Caco-2 (cell line): ENCODE data around the gene EFCAB12. TPM values are rescaled to one million over a fixed set of nuclear protein-coding genes. Genes with fewer than 3 reads are reported as not detected.

ENCODE experiments used
- BruUV-seq: library from RNA; stranded (reverse); fragments of 400-500 nt; replicated peaks from 2 replicates; lab custom pipeline; 2021; lab: Mats Ljungman, UMichigan
- CTCF ChIA-PET: fragments of 300-600 bp; sonication (Branson Sonifier 250); formaldehyde crosslinking; loops from one replicate; lab custom pipeline; 2022; ENCODE audit warnings: antibody characterized with exemption; lab: Charles Lee
- POLR2A ChIA-PET: fragments of 300-600 bp; sonication (Branson Sonifier 250); formaldehyde crosslinking; loops from one replicate; lab custom pipeline; 2022; ENCODE audit warnings: antibody characterized with exemption; lab: Charles Lee
- DNase-seq, 2 experiments: peaks; one replicate each; pipeline versions ENCODE4 v3.0.0 to v3.0.0-alpha.2; 2020 to 2022
- H3K27me3 ChIP-seq: replicated peaks from 2 replicates; pipeline ENCODE4 v1.6.0; 2011; ENCODE audit warnings: low read length; ENCODE audit not compliant: control insufficient read depth, insufficient read depth
- H3K36me3 ChIP-seq: 2 replicates; pipeline ENCODE4 v1.5.1; 2011; ENCODE audit warnings: low read length; ENCODE audit not compliant: control insufficient read depth, insufficient read depth
- H3K4me1 ChIP-seq: fragments of 250-450 bp; sonication (Bioruptor Pico); 2 replicates; pipeline ENCODE4 v1.5.1; 2020; ENCODE audit warnings: mild to moderate bottlenecking
- H3K4me3 ChIP-seq: 2 replicates; pipeline ENCODE4 v1.5.1; 2011; ENCODE audit warnings: low read depth, mild to moderate bottlenecking, control low read depth, low read length
- H3K9me3 ChIP-seq: fragments of 250-450 bp; sonication (Bioruptor Pico); 2 replicates; pipeline ENCODE4 v1.5.1; 2020; ENCODE audit warnings: mild to moderate bottlenecking, moderate library complexity
- H3K27ac Mint-ChIP-seq: one replicate; pipeline ENCODE4 v1.8.0; 2022; ENCODE audit warnings: mixed read lengths; ENCODE audit not compliant: unreplicated experiment
- H3K27me3 Mint-ChIP-seq: one replicate; pipeline ENCODE4 v1.8.0; 2022; ENCODE audit warnings: mixed read lengths; ENCODE audit not compliant: insufficient read depth, unreplicated experiment
- H3K36me3 Mint-ChIP-seq: one replicate; pipeline ENCODE4 v1.8.0; 2022; ENCODE audit warnings: mild to moderate bottlenecking, mixed read lengths; ENCODE audit not compliant: insufficient read depth, unreplicated experiment
- H3K4me1 Mint-ChIP-seq: one replicate; pipeline ENCODE4 v1.8.0; 2022; ENCODE audit warnings: low read depth, mixed read lengths; ENCODE audit not compliant: unreplicated experiment
- H3K4me3 Mint-ChIP-seq: one replicate; pipeline ENCODE4 v1.8.0; 2022; ENCODE audit warnings: mild to moderate bottlenecking, moderate library complexity, mixed read lengths; ENCODE audit not compliant: unreplicated experiment
- H3K9me3 Mint-ChIP-seq: one replicate; pipeline ENCODE4 v1.8.0; 2022; ENCODE audit warnings: mixed read lengths; ENCODE audit not compliant: unreplicated experiment
- CTCF ChIP-seq, 2 experiments: fragments of 200-600 bp in 1 of 2; IDR thresholded peaks; 1 replicate in 1 of 2; 2 replicates in 1 of 2; pipeline versions ENCODE4 v1.5.1 to v1.8.0; 2011 to 2022; ENCODE audit warnings: antibody characterized with exemption in 1 of 2, control low read depth in 1 of 2, inconsistent platforms in 1 of 2, low read depth in 1 of 2, low read length in 1 of 2, mild to moderate bottlenecking in 1 of 2, moderate library complexity in 1 of 2; ENCODE audit not compliant: insufficient read depth in 1 of 2, severe bottlenecking in 1 of 2, unreplicated experiment in 1 of 2
- intact Hi-C: fragments of 100-400 bp; cut with micrococcal nuclease; formaldehyde crosslinking; loops from one replicate; pipeline ENCODE4 v1.10.0; 2022; ENCODE audit not compliant: unreplicated experiment
- total RNA-seq: library from RNA; stranded (reverse); gene quantifications from 2 replicates; pipeline ENCODE4 v1.2.3, GENCODE V29; 2022

Gene EFCAB12
- total RNA-seq, 1 experiment from 2014 or later, result 0.14 TPM

DNA sequence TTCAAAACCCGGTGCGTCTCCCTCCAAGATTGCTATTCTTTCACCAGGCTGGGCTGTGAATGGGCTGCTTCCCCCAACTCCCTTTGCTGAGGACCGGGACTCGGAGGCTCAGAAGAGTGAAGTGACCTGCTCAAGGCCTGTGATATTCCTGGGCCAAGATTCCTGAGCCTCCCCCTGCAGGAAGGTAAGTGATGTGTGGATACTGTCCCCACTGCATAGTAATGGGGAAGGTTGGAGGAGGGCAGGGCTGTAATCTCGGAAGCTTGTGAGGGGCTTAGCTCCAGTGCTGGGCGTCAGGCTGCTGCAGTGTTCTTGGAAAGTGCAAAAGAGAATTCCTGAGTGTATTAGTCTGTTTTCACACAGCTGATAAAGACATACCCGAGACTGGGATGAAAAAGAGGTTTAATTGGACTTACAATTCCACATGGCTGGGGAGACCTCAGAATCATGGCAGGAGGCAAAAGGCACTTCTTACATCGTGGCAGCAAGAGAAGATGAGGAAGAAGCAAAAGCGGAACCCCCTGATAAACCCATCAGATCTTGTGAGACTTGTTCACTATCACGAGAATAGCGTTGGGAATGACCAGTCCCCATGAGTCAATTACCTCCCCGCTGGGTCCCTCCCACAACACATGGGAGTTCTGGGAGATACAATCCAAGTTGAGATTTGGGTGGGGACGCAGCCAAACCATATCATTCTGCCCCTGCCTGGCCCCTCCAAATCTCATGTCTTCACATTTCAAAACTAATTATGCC is 67.6 kb downstream of the EFCAB12 start:
- ChIA-PET CTCF (no interaction called here), POLR2A (no interaction called here)
- Histone ChIP-seq H3K27me3 (no peaks in the 10 kb centered on the region), H3K9me3 (no peaks in the 10 kb centered on the region), H3K4me3 (no peak overlapping the region), H3K36me3 (no peaks in the 10 kb centered on the region), H3K4me1 (no peaks in the 10 kb centered on the region)
- intact Hi-C loops, result no loop called here
- BruUV-seq, result no TSS peak
- no peaks in the 10 kb centered on the region for H3K36me3 Mint-ChIP-seq
- no peak overlapping the region for H3K4me3 Mint-ChIP-seq
- no peaks in the 10 kb centered on the region for H3K9me3 Mint-ChIP-seq
- no peaks in the 10 kb centered on the region for H3K27me3 Mint-ChIP-seq
- no peak for TF ChIP-seq CTCF (IDR thresholded peaks at IDR 0.05; ENCODE audit: insufficient read depth in 1 of 2, low read depth in 1 of 2, low read length in 1 of 2, severe bottlenecking in 1 of 2, unreplicated experiment in 1 of 2)
- no peaks in the 10 kb centered on the region for H3K4me1 Mint-ChIP-seq
- no peak overlapping the region for H3K27ac Mint-ChIP-seq
- DNase-seq, result no peak

DNA sequence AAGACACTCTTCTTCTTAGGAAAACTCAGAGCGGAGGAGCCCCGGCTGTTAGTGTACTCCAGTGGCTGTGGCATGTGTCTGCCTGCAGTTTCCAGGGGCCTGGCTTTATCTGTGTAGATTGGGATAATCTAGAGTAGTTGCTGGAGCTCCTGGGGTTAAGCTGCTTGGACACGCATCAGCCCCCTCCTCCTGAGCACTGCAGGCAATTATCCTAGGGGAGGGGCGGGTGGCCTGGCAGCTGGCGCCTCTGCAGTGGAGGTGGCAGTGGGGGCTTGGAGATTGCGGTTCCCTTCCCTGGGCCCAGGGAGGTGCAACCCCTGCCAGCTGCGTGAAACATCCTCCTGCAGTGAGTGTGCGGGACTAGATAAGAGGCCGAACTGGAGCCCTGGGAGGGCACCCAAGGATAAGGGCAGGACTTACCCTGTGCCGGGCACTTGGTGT is 68.2 kb downstream of the EFCAB12 start:
- H3K9me3 Mint-ChIP-seq, result no peaks in the 10 kb centered on the region
- H3K27ac Mint-ChIP-seq, result no peak overlapping the region
- H3K27me3 Mint-ChIP-seq, result no peaks in the 10 kb centered on the region
- intact Hi-C loops, result no loop called here
- Histone ChIP-seq H3K36me3 (no peaks in the 10 kb centered on the region), H3K4me3 (no peak overlapping the region), H3K27me3 (no peaks in the 10 kb centered on the region), H3K4me1 (no peaks in the 10 kb centered on the region), H3K9me3 (no peaks in the 10 kb centered on the region)
- H3K36me3 Mint-ChIP-seq, result no peaks in the 10 kb centered on the region
- no peaks in the 10 kb centered on the region for H3K4me1 Mint-ChIP-seq
- no peak for TF ChIP-seq CTCF (IDR thresholded peaks at IDR 0.05; ENCODE audit: insufficient read depth in 1 of 2, low read depth in 1 of 2, low read length in 1 of 2, severe bottlenecking in 1 of 2, unreplicated experiment in 1 of 2)
- no peak overlapping the region for H3K4me3 Mint-ChIP-seq
- no TSS peak for BruUV-seq
- ChIA-PET POLR2A (no interaction called here), CTCF (no interaction called here)
- no peak for DNase-seq

- TF ChIP-seq CTCF (IDR thresholded peaks at IDR 0.05; ENCODE audit: insufficient read depth in 1 of 2, low read depth in 1 of 2, low read length in 1 of 2, severe bottlenecking in 1 of 2, unreplicated experiment in 1 of 2), result no peak
- Histone ChIP-seq H3K36me3 (no peaks in the 10 kb centered on the region), H3K4me1 (no peaks in the 10 kb centered on the region), H3K27me3 (no peaks in the 10 kb centered on the region), H3K4me3 (no peak overlapping the region), H3K9me3 (no peaks in the 10 kb centered on the region)
- BruUV-seq, result no TSS peak
- H3K4me1 Mint-ChIP-seq, result no peaks in the 10 kb centered on the region
- no peak overlapping the region for H3K27ac Mint-ChIP-seq
- no peaks in the 10 kb centered on the region for H3K36me3 Mint-ChIP-seq
- ChIA-PET CTCF (no interaction called here), POLR2A (no interaction called here)
- DNase-seq, result no peak
- no peak overlapping the region for H3K4me3 Mint-ChIP-seq
- no peaks in the 10 kb centered on the region for H3K9me3 Mint-ChIP-seq
- no peaks in the 10 kb centered on the region for H3K27me3 Mint-ChIP-seq
- intact Hi-C loops, result no loop called here
These were observed 69.6 kb downstream of the EFCAB12 start for GRCh38 chr3:129358772-129359371.
